GM10248 (cell line): ENCODE results near the gene SLC38A3.

ENCODE experiments used
- CTCF ChIA-PET: fragments of 300-600 bp; sonication (Branson Sonifier 250); formaldehyde crosslinking; extraction: SDS; loops from one replicate; lab custom pipeline; 2021; ENCODE audit warnings: antibody characterized with exemption; lab: Yijun Ruan, JAX
- POLR2A ChIA-PET: fragments of 350-650 bp; sonication (Branson Sonifier 250); formaldehyde crosslinking; extraction: SDS; loops from one replicate; lab custom pipeline; 2020; ENCODE audit warnings: antibody characterized with exemption; lab: Yijun Ruan, JAX
- DNase-seq: peaks from one replicate; pipeline ENCODE4 v3.0.0; 2012; ENCODE audit errors: extremely low spot score
- CTCF ChIP-seq: IDR thresholded peaks from 2 replicates; pipeline ENCODE4 v1.5.1; 2012; ENCODE audit warnings: mild to moderate bottlenecking, low read depth; ENCODE audit errors: extremely low read depth, missing control alignments, control extremely low read depth

Gene SLC38A3

GRCh38 chr3:50211930-50212329, 6.9 kb downstream of the SLC38A3 start:
- CTCF ChIA-PET, result interaction anchor here (0.6 to 26.7 kb wide), 4 partner anchors 14 to 47 kb away, joined by 3 to 393 read pairs (median 22); partner anchors contain the start of gene GNAT1
- POLR2A ChIA-PET, result interaction anchor here (0.6 kb wide), 1 partner anchor 409 kb away, joined by 3 read pairs; the partner anchor contains the start of gene INKA1
- DNase-seq, result no peak
- TF ChIP-seq CTCF, result no peak

- no peak for DNase-seq
- CTCF ChIA-PET, result interaction anchor here (1.2 to 26.7 kb wide), 4 partner anchors 9 to 34 kb away, joined by 3 to 393 read pairs (median 22); partner anchors contain the start of gene GNAT1
- POLR2A ChIA-PET, result no interaction called here
- TF ChIP-seq CTCF, result no peak
Observed at GRCh38 chr3:50212502-50212901, 7.4 kb downstream of the SLC38A3 start.

GRCh38 chr3:50212971-50213370, 7.9 kb downstream of the SLC38A3 start:
- POLR2A ChIA-PET, result no interaction called here
- TF ChIP-seq CTCF, result no peak
- CTCF ChIA-PET, result interaction anchor here (1.2 to 26.7 kb wide), 2 partner anchors 8 to 24 kb away, joined by 3 to 393 read pairs; partner anchors contain the start of gene GNAT1
- DNase-seq, result no peak

- no peak for DNase-seq
- ChIA-PET CTCF (interaction anchor here (1.2 to 26.7 kb wide), 2 partner anchors 8 to 24 kb away, joined by 3 to 393 read pairs; partner anchors contain the start of gene GNAT1), POLR2A (no interaction called here)
- no peak for TF ChIP-seq CTCF
Observed at GRCh38 chr3:50213373-50213772, 8.3 kb downstream of the SLC38A3 start.

GRCh38 chr3:50214824-50215223, 9.8 kb downstream of the SLC38A3 start:
- no peak for TF ChIP-seq CTCF
- CTCF ChIA-PET, result interaction anchor here (1.0 to 26.7 kb wide), 3 partner anchors 12 to 95 kb away, joined by 4 to 393 read pairs (median 59); partner anchors contain the start of gene GNAT1
- no peak for DNase-seq
- POLR2A ChIA-PET, result no interaction called here

GRCh38 chr3:50215529-50215928, 10.5 kb downstream of the SLC38A3 start:
- CTCF ChIA-PET, result interaction anchor here (1.5 to 26.7 kb wide), 4 partner anchors 12 to 31 kb away, joined by 4 to 393 read pairs (median 32); partner anchors contain the start of gene GNAT1
- TF ChIP-seq CTCF, result no peak
- no peak for DNase-seq
- POLR2A ChIA-PET, result interaction anchor here (0.6 to 0.8 kb wide), 3 partner anchors 20 to 123 kb away, joined by 3 read pairs; partner anchors contain the start of gene GNAI2
